ENCODE measurements around the gene PLK3. TPM values are rescaled to one million over a fixed set of nuclear protein-coding genes. Genes with fewer than 3 reads are reported as not detected.
A peak's percentile ranks its signal among the peaks of the same experiment; 100 is the strongest.
"Not testable (repeated sequence)": the region's sequence is repeated elsewhere in the genome, so short reads cannot be mapped to it uniquely, and the experiment has no call there.

The PLK3 gene
- total RNA-seq, 1 donor from 2014 or later: 43.1 TPM

DNA sequence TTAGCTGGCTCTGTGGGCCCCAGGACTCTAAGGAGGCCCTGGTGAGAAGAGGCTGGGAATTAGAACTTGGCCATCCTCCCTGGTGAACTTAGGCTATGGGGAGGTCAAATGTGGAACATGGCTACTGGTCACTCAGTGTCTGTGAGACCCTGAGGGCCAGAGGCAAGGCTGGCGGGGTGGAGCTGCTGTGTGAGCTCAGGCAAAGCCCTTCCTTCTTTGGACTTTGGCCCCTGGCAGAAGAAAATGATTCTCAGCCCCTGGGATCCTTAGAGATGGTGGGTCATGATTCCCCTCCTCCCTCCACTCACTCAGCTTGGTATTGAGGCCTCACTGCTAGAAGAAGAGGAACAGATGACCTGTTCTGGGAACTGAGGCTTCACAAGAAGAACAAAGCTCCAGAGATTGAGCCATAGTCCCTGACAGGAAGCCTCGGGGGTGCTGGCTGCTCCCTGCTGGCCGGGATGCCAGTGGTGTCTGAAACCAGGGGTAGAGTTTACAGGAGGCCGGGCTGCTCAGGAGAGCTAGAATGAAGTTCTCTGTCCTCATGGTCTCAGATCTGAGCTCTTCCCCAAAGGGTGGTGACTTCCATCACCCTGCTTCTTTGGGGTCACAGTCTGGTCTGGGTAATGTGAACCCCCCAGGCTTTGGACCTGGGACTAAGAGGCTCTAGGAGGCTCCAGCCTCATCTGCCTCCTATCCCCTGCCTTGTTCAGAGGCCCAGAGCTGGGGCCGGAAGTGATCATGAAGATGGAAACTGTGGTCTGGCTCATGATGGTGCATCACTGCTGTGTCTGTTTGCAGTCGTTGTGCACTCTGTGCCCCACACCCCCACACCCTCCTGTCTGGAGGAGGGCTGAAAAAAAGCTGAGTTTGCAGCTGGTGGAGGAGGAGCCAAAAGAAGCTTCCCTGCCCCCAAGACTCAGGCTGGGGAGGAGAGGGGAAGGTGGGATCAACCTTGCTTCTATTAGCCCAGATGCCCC, 9.1 kb downstream of the PLK3 start:
- peak; percentile 65 for DNase-seq

GRCh38 chr1:44810101-44810761, 10.1 kb downstream of the PLK3 start:
- DNase-seq: peak; percentile 38

- not testable (repeated sequence) for DNase-seq
These were observed 10.6 kb downstream of the PLK3 start for GRCh38 chr1:44810762-44811105.

DNA sequence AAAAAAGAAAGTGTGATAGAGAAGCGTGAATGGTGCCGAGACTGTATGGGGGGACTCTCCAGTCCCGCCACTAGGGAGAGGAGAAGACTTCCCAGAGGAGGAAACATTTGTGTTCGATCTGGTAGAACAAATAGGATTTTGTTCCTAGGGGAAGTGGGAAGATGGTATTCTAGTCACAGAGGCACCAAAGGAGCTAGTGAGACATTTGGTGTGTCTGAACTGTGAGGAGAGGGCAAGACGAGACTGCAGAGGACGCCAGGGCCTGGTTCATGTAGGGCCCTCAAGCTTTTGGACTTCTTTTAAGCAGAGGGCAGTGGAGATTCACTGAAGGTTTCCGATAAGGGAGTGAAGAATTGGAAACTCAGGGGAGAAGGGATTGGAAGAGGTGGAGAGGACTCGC, 11.1 kb downstream of the PLK3 start:
- DNase-seq: no peak

DNA sequence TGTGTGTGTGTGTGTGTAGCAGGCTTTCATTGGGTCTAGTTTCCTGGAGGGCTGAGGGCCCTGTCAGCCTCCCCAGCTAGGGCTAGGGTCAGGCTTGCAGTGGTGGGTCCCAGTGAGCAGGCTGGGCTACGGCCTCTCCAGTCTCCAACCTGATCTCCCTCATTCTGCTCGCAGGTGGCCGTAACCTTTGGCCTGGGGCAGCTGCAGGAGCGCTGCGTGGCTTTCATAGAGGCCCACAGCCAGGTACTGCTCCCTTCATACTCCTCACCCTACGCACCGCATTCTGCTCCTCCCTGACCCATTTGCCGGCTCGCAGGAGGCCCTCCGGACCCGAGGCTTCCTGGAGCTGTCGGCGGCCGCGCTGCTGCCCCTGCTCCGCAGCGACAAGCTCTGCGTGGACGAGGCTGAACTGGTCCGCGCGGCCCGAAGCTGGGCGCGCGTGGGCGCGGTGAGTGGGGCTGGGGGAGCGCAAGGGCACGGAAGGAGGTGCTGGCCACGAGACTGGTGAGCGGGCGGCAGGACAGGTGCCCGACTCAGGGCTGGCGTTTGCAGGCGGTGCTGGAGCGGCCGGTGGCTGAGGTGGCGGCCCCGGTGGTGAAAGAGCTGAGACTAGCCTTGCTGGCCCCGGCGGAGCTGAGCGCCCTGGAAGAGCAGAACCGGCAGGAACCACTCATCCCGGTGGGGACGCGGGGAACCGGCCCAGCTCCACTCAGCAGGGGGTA, 12.8 kb downstream of the PLK3 start:
- no peak for DNase-seq

DNA sequence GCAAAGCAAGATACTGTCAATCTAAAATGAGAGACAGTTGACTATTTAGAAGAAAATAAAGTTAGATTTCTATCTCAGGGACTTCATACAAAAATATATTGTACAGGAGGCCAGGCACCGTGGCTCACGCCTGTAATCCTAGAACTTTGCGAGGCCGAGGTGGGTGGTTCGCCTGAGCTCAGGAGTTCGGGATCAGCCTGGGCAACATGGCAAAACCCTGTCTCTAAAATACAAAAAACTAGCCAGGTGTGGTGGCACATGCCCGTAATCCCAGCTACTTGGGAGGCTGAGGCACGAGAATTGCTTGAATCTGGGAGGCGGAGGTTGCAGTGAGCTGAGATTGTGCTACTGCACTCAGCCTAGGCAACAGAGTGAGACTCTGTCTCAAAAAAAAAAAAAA, 15.7 kb downstream of the PLK3 start:
- DNase-seq: not testable (repeated sequence)

DNA sequence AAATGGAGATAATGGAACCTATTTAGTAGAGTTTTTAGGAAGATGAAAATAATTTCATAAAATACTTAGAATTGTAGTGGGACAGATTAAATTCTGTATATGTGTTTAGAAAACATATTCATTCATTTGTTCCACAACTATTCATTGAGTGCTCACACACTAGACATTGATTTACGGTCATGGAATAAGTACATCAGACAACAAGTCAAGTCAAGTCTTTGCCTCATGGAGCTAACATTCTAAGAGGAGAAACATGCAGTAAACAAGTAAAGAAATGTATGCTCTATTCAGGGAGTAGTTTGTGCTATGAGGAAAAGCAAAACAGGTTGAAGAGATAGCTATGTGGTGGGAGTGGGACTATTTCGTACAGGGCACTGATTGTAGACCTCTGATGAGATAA, 17.1 kb downstream of the PLK3 start:
- no peak for DNase-seq

DNA sequence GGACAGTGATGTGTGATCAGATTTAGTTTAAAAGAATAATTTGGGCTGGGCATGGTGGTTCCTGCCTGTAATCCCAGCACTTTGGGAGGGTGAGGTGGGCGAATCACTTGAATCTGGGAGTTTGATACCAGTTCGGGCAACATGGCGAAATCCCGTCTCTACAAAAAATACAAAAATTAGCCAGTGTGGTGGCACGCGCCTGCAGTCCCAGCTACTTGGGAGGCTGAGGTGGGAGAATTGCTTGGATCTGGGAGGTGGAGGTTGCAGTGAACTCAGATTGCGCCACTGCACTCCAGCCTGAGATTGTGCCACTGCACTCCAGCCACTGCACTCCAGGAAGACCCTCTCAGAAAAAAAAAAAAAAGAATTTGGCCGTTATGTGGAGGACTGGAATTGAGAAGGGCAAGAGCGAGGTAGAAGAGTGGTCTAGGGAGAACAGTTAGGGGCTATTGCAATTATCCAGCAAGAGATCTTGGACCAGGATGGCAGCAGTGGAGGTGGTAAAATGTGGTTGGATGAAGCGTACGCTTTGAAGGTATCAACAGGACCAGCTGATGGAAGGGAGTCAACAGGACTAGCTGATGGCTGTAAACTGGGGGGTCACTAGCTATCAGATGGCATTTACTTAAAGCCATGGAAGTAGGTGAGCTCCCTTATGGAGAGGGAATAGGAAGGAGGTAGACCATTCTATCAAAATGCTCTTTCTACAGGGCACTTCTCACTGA, 17.8 kb downstream of the PLK3 start:
- DNase-seq: no peak

DNA sequence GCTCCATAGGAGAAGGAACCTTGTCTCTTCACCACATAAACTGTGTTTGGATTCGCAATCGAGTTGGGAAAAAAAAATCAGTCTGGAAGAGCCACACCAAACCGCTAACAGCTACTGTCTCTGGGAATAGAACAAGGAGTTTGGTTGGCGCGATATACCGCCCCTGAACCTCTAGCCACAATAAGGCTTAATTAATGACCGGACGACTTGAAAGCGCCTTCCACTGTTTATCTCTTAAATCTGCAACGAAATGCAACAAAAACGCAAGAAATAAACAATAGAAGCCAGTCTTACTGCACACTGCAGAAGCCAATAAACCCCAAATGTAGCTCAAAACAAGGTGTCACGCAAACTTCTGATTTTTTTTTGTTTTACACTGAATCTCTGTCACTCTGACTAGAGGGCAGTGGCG, 19.0 kb downstream of the PLK3 start:
- no peak for DNase-seq

GRCh38 chr1:44819608-44820327, 19.6 kb downstream of the PLK3 start:
- DNase-seq: peak; percentile 85

- DNase-seq: no peak
These were observed 20.4 kb downstream of the PLK3 start for GRCh38 chr1:44820328-44821239.

DNA sequence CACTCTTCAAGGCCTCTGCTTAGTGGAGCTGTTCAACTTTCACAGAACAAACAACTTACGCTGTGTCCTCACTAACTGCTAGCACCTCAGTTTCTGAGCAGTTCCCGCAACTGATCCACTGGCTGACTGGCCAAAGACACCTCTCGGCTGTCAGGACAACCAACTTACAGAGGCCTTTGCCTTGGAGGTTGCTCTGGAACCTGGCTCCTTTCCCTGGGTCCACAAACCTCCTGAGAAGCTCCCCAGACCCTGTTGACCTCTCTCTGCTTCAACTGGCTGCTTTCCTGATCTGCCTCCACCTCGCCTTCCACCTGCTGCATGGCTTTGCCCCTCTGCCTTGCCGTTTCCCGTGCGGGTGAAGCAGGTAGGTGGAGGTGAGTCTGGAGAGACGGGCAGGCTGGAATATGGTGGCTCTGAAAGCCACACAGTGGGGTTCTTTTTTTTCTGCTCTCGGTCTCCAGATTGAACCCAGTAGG, 21.1 kb downstream of the PLK3 start:
- DNase-seq: no peak

DNA sequence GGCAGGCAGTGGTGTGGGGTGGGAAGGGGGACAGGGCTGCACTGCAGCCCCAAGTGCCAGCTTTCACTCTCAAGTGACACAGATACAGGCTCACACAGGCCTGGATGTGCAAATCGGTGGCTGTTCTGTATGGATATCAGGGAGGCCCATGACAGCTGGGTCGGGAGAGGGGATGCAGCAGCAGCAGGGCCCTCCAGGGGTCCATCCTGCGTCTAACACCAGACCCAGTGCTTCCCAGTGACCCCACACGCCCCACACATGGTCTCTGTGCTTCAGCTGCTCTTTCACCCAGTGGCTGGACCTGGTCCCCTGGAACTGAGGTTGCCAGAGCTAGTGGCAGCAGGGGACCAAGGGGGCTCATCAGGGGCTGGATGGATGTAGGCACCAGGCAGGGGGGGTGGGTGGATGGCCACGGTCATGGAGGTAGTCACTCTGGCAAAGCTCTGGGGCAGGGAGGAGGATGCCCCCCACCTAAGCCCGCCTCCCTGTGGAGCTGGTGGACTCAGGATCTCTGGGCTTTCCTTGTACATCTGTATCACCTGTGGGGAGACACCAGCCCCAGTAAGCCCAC, 22.0 kb downstream of the PLK3 start:
- no peak for DNase-seq

DNA sequence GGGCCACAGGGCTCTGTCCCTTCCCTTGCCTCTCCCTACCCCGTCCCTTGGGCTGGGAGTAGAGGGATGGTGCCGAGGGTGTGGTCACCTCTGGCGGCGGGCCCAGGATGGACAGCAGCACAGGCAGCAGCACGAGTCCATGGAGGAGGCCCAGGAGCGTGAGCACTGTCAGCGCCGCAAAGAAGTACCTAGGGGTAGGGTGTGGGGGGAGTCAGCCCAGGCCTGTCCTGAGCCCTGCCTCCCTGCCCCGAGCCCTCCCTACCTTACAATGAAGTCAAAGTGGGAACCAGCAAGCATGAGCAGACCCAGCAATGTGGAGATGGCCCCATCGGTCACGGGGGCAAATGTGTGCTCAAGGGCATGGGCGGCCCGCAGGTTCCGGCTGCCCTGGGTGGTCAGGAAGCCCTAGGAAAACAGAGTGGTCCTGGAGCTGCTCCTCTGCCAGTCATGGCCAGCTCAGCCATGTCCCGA, 22.8 kb downstream of the PLK3 start:
- DNase-seq: no peak

- DNase-seq: not testable (repeated sequence)
These were observed 24.2 kb downstream of the PLK3 start for GRCh38 chr1:44824392-44824791.

DNA sequence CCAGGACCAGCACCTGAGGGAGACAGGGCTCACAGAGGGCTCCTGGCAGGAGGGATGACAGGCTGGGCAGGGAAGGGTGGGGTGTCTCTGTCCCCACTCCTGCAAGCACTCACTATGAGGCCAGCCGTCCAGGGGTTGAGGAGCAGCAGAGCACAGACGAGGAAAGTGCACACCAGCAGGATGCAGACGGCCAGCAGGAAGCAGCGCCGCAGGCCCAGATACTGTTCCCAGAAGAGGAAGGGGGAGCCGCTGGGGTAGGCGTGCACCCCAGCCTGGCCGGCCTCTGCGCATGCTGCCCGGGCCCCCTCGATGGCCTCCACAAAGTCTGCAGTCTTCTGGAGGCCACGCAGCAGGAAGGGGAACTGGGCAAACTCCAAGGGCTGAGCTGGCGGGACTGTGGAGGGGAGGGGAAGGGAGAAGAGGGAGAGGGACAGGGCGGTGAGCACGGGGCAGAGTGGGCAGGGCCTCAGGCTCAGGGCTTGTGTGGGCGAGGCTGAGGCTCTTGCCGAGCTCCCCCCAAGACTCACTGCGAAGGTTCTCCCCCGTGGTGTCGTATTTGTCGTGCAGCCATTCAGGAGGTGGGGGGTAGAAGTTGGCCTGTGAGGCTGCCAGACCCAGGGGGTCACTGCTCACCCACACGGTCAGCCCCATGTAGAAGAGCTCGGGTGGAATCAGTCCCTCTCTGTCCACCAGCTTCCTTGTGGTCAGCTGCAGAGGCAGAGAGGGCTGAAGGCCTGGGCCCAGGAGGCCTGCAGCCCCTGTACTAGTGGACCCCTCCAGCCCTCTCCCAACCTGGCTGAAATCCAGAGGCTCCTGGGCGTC, 26.4 kb downstream of the PLK3 start:
- DNase-seq: peak; percentile 44

GRCh38 chr1:44827197-44828002, 27.2 kb downstream of the PLK3 start:
- no peak for DNase-seq

DNA sequence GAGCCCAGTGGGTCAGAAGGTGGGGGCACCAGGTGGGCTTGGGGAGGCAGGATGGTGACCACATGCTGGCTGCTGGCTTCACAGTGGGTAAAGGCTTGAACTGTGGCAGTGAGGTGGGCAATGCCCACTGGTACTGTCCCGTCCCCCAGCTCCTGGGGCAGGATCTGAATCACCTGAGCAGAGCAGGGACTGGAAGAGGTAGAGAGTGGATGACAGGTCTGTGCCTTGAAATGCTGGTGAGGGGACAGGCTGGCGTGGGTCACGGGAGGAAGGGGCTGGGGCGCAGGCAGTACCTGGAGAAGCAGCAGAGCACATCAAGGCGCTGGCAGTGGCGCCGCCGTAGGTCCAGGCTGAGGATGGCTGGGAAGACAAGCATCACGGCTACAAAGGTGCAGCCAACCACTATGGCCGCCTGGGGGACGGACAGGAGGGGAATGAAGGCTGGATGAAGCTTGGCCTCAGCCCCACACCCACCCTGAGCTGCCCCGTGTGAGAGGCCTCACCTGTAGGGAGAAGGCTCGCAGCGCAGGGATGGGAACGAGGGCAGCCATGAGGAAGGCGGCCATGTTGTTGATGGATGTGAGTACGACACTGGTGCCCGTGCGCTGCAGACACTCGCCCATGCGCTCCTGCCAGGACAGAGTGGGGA, 27.9 kb downstream of the PLK3 start:
- DNase-seq: no peak
